Forelimb muscle (tissue), 1 donor: ENCODE data around the gene TLCD1. TPM values are rescaled to one million over a fixed set of nuclear protein-coding genes. Genes with fewer than 3 reads are reported as not detected.
"Not testable (repeated sequence)": the region's sequence is repeated elsewhere in the genome, so short reads cannot be mapped to it uniquely, and the experiment has no call there.

Experiments
- DNase-seq: peaks from one replicate; pipeline ENCODE4 v3.0.0-alpha.2; 2013; ENCODE audit warnings: low read depth
- polyA plus RNA-seq: library from polyadenylated mRNA; unstranded; fragments of 120-200 nt; gene quantifications from one replicate; pipeline ENCODE4 v1.2.1, GENCODE V29; 2013; ENCODE audit not compliant: insufficient read length

The TLCD1 gene
- polyA plus RNA-seq, 1 donor: 4.2 TPM

- DNase-seq: no peak
Measured at GRCh38 chr17:28729950-28730330, 3.9 kb upstream of the TLCD1 start.

- no peak for DNase-seq
Measured at GRCh38 chr17:28728364-28729200, 2.5 kb upstream of the TLCD1 start, which contains the start of gene NEK8. Gene NEK8 (plus strand): TSS chr17:28728788. CDS start chr17:28728814, 26 bp downstream.

- DNase-seq: peak; percentile 80
Measured at GRCh38 chr17:28726627-28727491, 826 bp upstream of the TLCD1 start.

- DNase-seq: no peak
Measured at GRCh38 chr17:28725660-28726225, 290 bp downstream of the TLCD1 start.

GRCh38 chr17:28725166-28725659 lies 820 bp downstream of the TLCD1 start:
- no peak for DNase-seq

GRCh38 chr17:28724500-28725165 lies 1.4 kb downstream of the TLCD1 start:
- DNase-seq: no peak

GRCh38 chr17:28723836-28724499 lies 2.1 kb downstream of the TLCD1 start:
- not testable (repeated sequence) for DNase-seq

GRCh38 chr17:28723159-28723835 lies 2.7 kb downstream of the TLCD1 start:
- no peak for DNase-seq

- DNase-seq: no peak
Measured at GRCh38 chr17:28722417-28723158, 3.4 kb downstream of the TLCD1 start.

- DNase-seq: not testable (repeated sequence)
Measured at GRCh38 chr17:28720997-28721329, 5.1 kb downstream of the TLCD1 start.

- DNase-seq: no peak
Measured at GRCh38 chr17:28720247-28720996, 5.6 kb downstream of the TLCD1 start.

GRCh38 chr17:28719021-28719433 lies 7.0 kb downstream of the TLCD1 start:
- no peak for DNase-seq

- no peak for DNase-seq
Measured at GRCh38 chr17:28718333-28719020, 7.6 kb downstream of the TLCD1 start.

- DNase-seq: no peak
Measured at GRCh38 chr17:28717578-28718332, 8.3 kb downstream of the TLCD1 start, which contains the start of gene RAB34. Gene RAB34 (minus strand): TSS chr17:28717868. CDS start chr17:28717266, 602 bp downstream.

GRCh38 chr17:28716740-28717577 lies 9.1 kb downstream of the TLCD1 start:
- no peak for DNase-seq

GRCh38 chr17:28715217-28715616 lies 10.8 kb downstream of the TLCD1 start:
- DNase-seq: no peak

GRCh38 chr17:28714281-28714680 lies 11.8 kb downstream of the TLCD1 start:
- DNase-seq: no peak
